Stromal cell of bone marrow (primary cell): ENCODE measurements around the gene STAB1.
A peak's percentile ranks its signal among the peaks of the same experiment; 100 is the strongest.

Experiments used
- DNase-seq: peaks from one replicate; pipeline ENCODE4 v3.0.0-alpha.2; 2012; ENCODE audit warnings: low read depth

Gene STAB1

GRCh38 chr3:52504977-52505376 is 9.8 kb downstream of the STAB1 start:
- DNase-seq, result no peak

- DNase-seq, result no peak
Observed at GRCh38 chr3:52506266-52506966, 11.3 kb downstream of the STAB1 start.

- DNase-seq, result peak; percentile 31
Observed at GRCh38 chr3:52507359-52507758, 12.2 kb downstream of the STAB1 start.

- DNase-seq, result no peak
Observed at GRCh38 chr3:52509753-52510328, 14.7 kb downstream of the STAB1 start.

- no peak for DNase-seq
Observed at GRCh38 chr3:52511509-52511908, 16.4 kb downstream of the STAB1 start.

GRCh38 chr3:52512105-52512504 is 17.0 kb downstream of the STAB1 start:
- DNase-seq, result no peak

- DNase-seq, result no peak
Observed at GRCh38 chr3:52512727-52513126, 17.6 kb downstream of the STAB1 start.

- no peak for DNase-seq
Observed at GRCh38 chr3:52513281-52513680, 18.1 kb downstream of the STAB1 start.

- no peak for DNase-seq
Observed at GRCh38 chr3:52514576-52514975, 19.4 kb downstream of the STAB1 start.

- no peak for DNase-seq
Observed at GRCh38 chr3:52515192-52515591, 20.1 kb downstream of the STAB1 start.

GRCh38 chr3:52516509-52517195 is 21.5 kb downstream of the STAB1 start:
- DNase-seq, result no peak

- no peak for DNase-seq
Observed at GRCh38 chr3:52517796-52518722, 22.9 kb downstream of the STAB1 start.

GRCh38 chr3:52518723-52519444 is 23.7 kb downstream of the STAB1 start:
- DNase-seq, result no peak

- DNase-seq, result no peak
Observed at GRCh38 chr3:52519445-52520140, 24.5 kb downstream of the STAB1 start.

- no peak for DNase-seq
Observed at GRCh38 chr3:52520141-52520667, 25.1 kb downstream of the STAB1 start.

- DNase-seq, result no peak
Observed at GRCh38 chr3:52520716-52521487, 25.8 kb downstream of the STAB1 start.

GRCh38 chr3:52521488-52521824 is 26.3 kb downstream of the STAB1 start:
- DNase-seq, result no peak

- DNase-seq, result no peak
Observed at GRCh38 chr3:52521881-52522650, 26.9 kb downstream of the STAB1 start.

- no peak for DNase-seq
Observed at GRCh38 chr3:52522651-52523251, 27.6 kb downstream of the STAB1 start.
